ENCODE measurements around the gene KRAS. TPM values are rescaled to one million over a fixed set of nuclear protein-coding genes. Genes with fewer than 3 reads are reported as not detected.

Gene KRAS
- total RNA-seq, 1 donor from 2014 or later = 15.5 TPM

GRCh38 chr12:25236626-25237025, 14.1 kb downstream of the KRAS start:
- no peaks in the 10 kb centered on the region for H3K36me3 ChIP-seq (ENCODE audit: control insufficient read depth, insufficient read depth, low read length)
- no peak overlapping the region for H3K4me3 ChIP-seq (ENCODE audit: low read depth, low read length)
- TF ChIP-seq, protein P1, sequence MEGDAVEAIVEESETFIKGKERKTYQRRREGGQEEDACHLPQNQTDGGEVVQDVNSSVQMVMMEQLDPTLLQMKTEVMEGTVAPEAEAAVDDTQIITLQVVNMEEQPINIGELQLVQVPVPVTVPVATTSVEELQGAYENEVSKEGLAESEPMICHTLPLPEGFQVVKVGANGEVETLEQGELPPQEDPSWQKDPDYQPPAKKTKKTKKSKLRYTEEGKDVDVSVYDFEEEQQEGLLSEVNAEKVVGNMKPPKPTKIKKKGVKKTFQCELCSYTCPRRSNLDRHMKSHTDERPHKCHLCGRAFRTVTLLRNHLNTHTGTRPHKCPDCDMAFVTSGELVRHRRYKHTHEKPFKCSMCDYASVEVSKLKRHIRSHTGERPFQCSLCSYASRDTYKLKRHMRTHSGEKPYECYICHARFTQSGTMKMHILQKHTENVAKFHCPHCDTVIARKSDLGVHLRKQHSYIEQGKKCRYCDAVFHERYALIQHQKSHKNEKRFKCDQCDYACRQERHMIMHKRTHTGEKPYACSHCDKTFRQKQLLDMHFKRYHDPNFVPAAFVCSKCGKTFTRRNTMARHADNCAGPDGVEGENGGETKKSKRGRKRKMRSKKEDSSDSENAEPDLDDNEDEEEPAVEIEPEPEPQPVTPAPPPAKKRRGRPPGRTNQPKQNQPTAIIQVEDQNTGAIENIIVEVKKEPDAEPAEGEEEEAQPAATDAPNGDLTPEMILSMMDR (IDR thresholded peaks at IDR 0.05; ENCODE audit: insufficient read depth, low read length, severe bottlenecking) = no peak
- DNase-seq (ENCODE audit: low read depth) (no peak), FAIRE-seq (no peak)
- no peaks in the 10 kb centered on the region for H3K27me3 ChIP-seq (ENCODE audit: control insufficient read depth, insufficient read depth, low read length)

DNA sequence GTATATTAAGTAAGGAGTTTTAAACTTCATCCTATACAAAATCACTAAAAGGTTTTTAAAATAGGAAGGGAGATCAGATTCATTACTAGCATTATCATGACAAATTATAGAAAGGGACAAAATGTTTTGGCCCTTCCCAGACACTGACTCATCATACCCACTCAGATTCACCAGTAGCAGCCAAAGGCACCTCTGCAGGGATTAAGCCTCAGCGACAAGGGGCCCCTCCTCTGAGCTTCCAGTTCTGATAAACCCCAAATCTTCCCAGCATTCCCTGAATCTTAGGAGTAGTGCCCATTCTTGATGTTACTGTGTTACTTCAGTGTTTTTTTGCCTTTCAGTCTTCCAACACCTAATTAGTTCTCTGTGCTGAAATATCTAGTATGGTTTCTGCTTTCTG, 14.5 kb downstream of the KRAS start:
- DNase-seq (ENCODE audit: low read depth) (no peak), FAIRE-seq (no peak)
- TF ChIP-seq, protein P1 (IDR thresholded peaks at IDR 0.05; ENCODE audit: insufficient read depth, low read length, severe bottlenecking) = no peak
- Histone ChIP-seq H3K4me3 (ENCODE audit: low read depth, low read length) (no peak overlapping the region), H3K27me3 (ENCODE audit: control insufficient read depth, insufficient read depth, low read length) (no peaks in the 10 kb centered on the region), H3K36me3 (ENCODE audit: control insufficient read depth, insufficient read depth, low read length) (no peaks in the 10 kb centered on the region)

DNA sequence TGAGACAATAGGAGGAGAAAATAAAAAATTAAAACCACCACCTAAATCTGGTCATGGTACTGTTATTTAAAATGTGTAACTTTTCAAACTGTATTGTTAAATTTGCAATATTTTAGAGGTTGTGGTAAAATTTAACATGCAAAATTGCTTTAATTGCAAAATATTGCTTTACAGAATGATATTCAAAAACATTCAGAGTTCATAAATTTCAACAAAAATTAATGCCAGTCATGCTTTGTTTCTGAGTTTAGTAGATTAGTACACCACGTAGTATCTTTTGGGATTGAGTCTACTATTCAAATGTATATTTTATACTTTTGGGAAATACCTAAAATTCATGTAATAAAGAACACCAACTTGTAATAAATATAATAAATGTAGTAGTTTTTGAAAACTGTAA, 37.4 kb downstream of the KRAS start:
- DNase-seq (ENCODE audit: low read depth) (no peak), FAIRE-seq (no peak)
- no peak overlapping the region for H3K4me3 ChIP-seq (ENCODE audit: low read depth, low read length)
- TF ChIP-seq, protein P1 (IDR thresholded peaks at IDR 0.05; ENCODE audit: insufficient read depth, low read length, severe bottlenecking) = no peak
- H3K27me3 ChIP-seq (ENCODE audit: control insufficient read depth, insufficient read depth, low read length) = no peaks in the 10 kb centered on the region
- peaks cover 1% of the 10 kb centered on the region for H3K36me3 ChIP-seq (ENCODE audit: control insufficient read depth, insufficient read depth, low read length)

DNA sequence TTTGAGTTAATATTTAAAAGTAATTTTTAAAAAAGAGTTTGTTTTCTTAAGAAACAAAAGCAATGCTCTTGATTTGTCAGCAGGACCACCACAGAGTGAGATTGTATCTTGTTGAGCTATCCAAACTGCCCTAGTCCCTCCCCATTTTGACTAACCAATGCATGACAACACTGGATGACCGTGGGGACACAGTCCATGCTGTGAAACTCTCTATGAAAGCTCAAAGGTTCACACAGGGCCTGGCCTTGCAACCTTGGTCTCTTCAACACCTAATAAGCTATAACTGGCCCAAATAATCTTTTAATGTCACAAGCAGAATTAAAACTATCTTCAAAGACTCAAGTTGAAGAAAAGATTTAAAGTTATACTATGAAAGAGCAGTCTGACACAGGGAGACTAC, 42.2 kb downstream of the KRAS start:
- no peak overlapping the region for H3K4me3 ChIP-seq (ENCODE audit: low read depth, low read length)
- peaks cover 6% of the 10 kb centered on the region for H3K36me3 ChIP-seq (ENCODE audit: control insufficient read depth, insufficient read depth, low read length)
- H3K27me3 ChIP-seq (ENCODE audit: control insufficient read depth, insufficient read depth, low read length) = no peaks in the 10 kb centered on the region
- FAIRE-seq (no peak), DNase-seq (ENCODE audit: low read depth) (no peak)
- TF ChIP-seq, protein P1 (IDR thresholded peaks at IDR 0.05; ENCODE audit: insufficient read depth, low read length, severe bottlenecking) = no peak

GRCh38 chr12:25207846-25208245, 42.9 kb downstream of the KRAS start:
- no peak overlapping the region for H3K4me3 ChIP-seq (ENCODE audit: low read depth, low read length)
- TF ChIP-seq, protein P1 (IDR thresholded peaks at IDR 0.05; ENCODE audit: insufficient read depth, low read length, severe bottlenecking) = no peak
- peaks cover 6% of the 10 kb centered on the region for H3K36me3 ChIP-seq (ENCODE audit: control insufficient read depth, insufficient read depth, low read length)
- no peak for FAIRE-seq
- DNase-seq (ENCODE audit: low read depth) = no peak
- H3K27me3 ChIP-seq (ENCODE audit: control insufficient read depth, insufficient read depth, low read length) = no peaks in the 10 kb centered on the region

DNA sequence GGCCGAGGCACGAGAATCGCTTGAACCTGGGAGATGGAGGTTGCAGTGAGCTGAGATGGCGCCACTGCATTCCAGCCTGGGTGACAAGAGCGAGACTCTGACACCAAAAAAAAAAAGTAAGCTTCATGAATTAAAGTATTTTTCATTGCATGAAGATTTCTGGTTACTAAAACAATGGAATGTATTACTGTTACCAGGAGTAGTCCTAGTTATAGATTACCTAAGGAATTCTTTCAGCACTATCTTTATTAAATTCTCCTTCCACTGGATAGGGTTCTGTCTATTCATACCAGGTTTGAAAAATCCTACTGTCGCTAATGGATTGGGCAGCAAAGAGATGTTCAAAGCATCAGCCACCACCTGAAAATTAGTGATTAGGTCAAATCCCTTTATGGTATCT, 43.3 kb downstream of the KRAS start:
- Histone ChIP-seq H3K27me3 (ENCODE audit: control insufficient read depth, insufficient read depth, low read length) (no peaks in the 10 kb centered on the region), H3K36me3 (ENCODE audit: control insufficient read depth, insufficient read depth, low read length) (peaks cover 6% of the 10 kb centered on the region), H3K4me3 (ENCODE audit: low read depth, low read length) (no peak overlapping the region)
- DNase-seq (ENCODE audit: low read depth) = no peak
- TF ChIP-seq, protein P1 (IDR thresholded peaks at IDR 0.05; ENCODE audit: insufficient read depth, low read length, severe bottlenecking) = no peak
- FAIRE-seq = no peak

Measured in bronchial epithelial cell (primary cell).